ENCODE results near the gene GNPAT.

Gene GNPAT

GRCh38 chr1:231248778-231249177 is 7.8 kb downstream of the GNPAT start:
- DNase-seq, result no peak

DNA sequence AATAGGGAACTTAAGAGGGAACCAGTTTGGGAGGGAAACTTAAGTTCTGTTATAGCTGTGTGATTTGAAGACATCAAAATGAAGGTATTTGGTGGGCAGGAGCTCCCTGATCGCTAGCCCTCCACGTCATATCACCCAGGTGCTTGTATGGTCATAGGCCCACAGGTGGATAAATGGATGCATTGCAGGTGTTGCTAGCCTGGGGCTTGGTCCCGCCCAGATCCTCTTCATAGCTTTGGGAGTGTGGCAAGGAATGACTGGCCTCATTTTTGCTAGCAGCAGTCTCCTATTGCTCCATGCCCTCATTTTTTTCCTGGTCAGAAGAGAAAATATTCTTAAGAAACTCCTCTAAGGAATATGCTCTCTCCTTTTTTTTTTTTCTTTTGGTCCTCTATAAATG is 11.3 kb downstream of the GNPAT start:
- no peak for DNase-seq

DNA sequence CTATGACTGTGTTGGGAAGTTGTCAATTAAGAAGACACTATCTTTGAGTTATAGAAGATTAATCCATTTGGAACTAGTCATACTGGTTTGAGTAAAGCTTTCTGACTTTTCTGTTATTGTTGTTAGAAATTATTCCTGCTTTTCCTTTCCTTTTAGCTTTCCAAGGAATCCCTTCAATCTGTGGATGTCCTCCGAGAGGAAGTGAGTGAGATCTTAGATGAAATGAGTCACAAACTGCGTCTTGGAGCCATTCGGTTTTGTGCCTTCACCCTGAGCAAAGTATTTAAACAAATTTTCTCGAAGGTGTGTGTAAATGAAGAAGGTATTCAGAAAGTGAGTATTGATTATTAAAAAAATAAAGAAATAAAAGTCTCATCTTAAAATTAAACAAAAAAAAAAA is 19.3 kb downstream of the GNPAT start:
- DNase-seq, result no peak

DNA sequence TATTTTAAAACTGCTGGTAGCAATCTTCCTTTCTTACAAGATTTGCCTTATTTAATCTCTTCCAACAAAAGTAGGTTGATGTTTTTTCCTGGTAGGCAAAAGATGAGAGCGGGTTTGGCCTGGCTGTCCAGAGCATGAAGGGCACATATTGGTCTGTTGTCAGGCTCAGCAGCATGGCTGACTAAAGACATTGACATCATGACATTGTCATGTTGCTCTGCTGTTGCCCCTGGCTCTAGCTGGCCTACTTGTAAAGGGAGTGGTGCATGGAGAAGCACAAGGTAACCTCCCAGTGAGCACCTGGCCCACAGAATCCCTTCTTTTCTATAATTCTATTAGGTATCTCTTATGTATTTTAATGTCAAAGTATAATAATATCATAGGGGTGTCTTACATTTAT is 23.6 kb downstream of the GNPAT start:
- DNase-seq, result no peak

DNA sequence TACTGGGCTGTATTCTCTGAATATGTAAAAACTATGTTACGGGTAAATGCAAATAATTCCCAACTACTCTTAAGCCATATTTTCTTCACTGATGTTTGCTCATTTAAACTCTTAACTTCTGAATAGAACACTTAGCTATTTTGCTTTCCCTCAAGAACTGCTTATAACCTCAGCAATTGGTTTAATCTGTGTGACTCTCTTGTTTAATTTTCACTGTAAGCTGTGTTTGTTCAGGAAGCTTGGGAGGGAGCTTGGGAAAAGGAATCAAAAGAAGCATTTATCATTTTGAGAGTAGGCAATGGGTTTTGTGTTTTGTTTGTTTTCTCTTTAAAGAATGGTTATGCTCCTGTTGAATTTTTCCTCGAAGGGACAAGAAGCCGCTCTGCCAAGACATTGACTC is 24.4 kb downstream of the GNPAT start:
- DNase-seq, result no peak

DNA sequence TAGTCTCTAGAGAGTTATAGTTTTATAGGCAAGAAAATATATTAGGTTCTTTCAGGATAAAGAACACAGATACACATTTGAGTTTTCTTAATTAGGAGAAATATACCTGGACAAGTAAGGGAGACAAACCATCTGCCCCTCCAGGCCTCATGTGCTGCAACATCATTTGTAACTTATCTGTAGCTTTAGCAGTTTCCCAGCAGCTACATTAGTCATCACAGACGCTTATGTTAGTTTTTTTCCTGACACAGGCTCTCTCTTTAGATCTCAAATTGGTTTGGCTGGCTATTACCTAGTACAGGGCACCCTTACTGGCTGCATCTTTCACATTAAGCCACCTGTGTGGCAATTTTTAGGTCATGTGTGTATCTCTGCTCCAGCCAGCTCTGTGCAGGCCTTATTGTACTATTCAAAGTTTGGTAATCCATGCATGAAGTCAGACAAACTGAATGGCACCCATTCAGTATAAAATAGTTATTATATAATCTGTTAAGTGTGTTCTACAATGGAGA is 25.9 kb downstream of the GNPAT start:
- no peak for DNase-seq

DNA sequence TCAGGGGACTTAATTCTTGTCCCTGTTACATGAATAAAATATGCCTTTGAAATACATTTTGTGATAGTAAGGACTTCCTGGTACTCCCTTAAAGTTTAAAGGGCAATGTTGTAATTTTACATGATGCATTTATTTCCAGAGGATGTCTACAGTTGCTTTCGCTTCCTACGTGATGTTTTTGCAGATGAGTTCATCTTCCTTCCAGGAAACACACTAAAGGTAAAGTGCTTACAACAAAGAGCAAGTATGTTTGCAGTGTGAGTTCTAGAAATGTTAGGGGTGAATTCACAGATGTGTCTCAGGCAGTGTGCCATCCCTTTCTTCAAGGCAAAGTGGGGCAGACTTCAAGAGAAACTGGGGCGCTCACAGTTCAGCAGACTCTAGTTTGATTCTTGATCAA is 31.2 kb downstream of the GNPAT start:
- DNase-seq, result no peak

DNA sequence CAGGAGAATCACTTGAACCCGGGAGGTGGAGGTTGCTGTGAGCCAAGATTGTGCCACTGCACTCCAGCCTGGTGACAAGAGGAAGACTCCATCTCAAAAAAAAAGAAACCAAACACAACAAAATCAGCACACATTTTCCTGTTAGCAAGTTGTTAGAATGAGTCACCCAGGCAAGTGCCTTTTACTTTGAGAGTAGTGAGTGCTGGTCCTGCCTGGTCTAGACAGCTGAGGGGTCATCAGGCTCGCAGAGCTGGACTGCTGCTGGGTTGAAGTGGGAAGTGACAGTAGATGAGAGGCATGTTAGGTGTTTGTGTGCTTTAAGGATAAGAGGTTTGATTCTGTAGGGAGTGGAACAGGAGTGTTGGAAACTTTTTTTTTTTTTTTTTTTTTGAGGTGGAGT is 31.9 kb downstream of the GNPAT start:
- no peak for DNase-seq

GRCh38 chr1:231274119-231274825 is 33.3 kb downstream of the GNPAT start:
- DNase-seq, result no peak

- DNase-seq, result no peak
These were observed 37.2 kb downstream of the GNPAT start for GRCh38 chr1:231278100-231278790.

DNA sequence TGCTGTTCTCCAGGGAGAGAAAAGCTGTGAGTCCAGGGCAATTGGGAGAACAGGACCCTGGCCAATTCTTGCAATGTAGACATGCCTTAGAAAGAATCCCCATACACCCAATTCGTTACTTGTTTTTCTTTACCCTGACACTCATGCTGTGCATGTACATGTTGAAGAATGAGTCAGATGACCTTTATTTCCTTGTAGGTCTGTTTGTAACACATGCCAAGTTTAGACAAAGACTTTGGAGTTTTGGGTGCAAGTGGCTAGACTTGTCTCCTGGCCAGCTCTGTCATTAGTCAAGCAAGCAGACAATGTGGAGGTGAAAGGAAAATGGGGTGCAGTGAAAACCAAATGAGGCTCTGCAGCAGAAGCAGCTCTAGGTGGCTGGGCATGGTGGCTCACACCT is 38.1 kb downstream of the GNPAT start:
- no peak for DNase-seq

DNA sequence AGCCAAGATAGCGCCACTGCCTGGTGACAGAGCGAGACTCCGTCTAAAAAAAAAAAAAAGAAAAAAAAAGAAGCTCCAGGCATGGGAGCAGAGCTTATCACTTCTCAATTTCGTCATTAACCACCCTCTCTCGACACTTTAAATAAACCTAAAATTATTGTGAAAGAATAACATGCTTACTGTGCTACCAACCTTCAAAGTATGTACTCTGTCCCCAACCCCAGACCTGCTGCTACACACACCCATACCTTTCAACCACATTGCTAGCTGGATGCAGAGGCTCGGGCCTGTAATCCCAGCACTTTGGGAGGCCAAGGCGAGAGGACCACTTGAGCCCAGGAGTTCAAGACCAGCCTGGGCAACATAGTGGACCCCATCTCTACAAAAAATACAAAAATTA is 38.7 kb downstream of the GNPAT start:
- DNase-seq, result no peak

GRCh38 chr1:231284441-231284840 is 43.4 kb downstream of the GNPAT start:
- no peak for DNase-seq

DNA sequence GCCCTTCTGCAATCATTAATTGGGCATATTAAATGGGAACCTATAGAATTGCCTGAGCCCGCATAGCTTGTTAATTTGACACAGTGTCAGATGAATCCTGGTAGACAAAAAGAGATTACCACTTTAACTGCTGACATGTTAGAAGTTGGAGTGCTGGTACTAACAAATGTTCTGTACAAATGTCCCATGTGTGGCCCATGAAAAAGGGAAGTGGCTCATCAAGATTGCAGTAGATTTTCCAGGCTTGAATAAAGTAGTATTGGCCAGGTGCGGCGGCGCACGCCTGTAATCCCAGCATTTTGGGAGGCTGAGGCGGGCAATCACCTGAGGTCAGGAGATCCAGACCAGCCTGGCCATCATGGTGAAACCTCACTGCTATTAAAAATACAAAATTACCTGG is 45.6 kb downstream of the GNPAT start:
- no peak for DNase-seq

- DNase-seq, result no peak
These were observed 54.9 kb downstream of the GNPAT start for GRCh38 chr1:231295938-231296337.

- DNase-seq, result no peak
These were observed 61.0 kb downstream of the GNPAT start for GRCh38 chr1:231301990-231302389.

- DNase-seq, result no peak
These were observed 69.5 kb downstream of the GNPAT start for GRCh38 chr1:231310391-231310934.

DNA sequence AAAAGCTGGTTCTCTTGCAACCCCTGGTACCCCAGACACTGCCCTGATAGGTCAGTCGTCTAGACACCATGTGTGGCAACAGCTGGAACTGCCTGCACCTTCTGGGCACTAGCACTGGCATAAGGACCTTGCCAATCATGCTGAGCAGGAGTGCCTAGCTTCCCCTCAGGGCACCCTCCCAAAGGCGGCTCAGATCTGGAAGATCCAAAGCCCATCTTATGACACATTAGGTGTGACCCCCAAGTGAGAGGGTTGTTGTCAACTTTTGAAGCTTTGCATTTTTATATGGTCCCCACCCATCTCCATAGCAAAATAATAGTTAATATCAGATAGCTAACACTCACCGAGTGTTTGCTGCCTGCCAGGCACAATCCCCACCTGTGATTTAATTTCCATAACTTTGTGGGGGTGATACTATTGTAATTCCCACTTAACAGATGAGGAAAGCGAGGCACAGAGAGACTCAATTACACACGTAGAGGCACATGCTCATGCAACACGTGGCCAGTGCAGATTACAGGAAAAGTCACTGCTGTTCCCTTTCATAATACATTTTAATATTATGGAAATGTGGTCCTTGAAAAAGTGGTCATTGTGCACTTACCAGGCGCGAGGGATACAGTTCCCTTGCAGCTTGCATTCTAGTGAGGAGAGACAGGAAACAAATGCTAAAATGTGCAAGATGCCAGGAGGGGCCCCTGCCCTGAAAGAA is 70.9 kb downstream of the GNPAT start:
- no peak for DNase-seq

GRCh38 chr1:231312432-231312788 is 71.4 kb downstream of the GNPAT start:
- no peak for DNase-seq

GRCh38 chr1:231313661-231314060 is 72.6 kb downstream of the GNPAT start:
- DNase-seq, result no peak

DNA sequence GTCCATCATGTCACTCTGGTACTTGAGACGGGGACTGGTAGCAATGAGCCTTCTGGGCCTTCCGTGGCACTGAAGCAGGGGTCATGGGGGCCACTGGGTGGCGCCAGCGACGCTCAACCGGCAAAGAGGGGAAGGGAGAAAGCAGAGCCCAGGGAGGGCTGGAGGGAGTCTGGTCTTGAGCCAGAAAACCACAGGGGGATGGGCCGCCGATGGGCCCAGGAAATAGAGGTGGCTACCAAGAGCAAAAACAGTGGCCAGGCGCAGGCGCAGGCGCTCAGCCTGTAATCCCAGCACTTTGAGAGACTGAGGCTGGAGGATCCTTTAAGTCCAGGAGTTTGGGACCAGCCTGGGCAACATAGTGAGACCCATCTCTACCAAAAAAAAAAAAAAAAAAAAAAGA is 74.9 kb downstream of the GNPAT start:
- no peak for DNase-seq

DNA sequence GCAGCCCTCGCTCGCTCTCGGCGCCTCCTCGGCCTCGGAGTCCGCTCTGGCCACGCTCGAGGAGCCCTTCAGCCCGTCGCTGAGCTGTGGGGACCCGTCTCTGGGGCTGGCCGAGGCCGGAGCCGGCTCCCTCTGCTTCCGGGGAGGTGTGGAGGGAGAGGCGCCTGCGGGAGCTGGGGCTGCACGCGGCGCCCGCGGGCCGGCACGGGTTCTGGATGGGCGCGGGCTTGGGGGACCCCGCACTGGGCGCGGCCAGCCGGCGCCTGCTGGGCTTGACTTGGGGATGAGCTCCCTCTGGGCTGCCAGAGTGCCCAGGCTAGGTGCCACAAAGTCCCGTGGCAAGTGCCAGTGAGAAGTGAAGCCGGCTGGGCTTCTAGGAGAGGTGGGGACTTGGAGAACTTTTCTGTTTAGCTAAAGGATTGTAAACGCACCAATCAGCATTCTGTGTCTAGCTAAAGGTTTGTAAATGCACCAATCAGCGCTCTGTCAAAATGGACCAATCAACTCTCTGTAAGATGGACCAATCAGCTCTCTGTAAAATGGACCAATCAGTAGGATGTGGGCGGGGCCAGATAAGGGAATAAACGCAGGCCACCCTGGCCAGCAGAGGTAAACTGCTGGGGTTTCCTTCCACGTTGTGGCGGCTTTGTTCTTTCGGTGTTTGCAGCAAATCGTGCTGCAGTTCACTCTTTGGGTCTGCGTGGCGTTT is 76.4 kb downstream of the GNPAT start:
- DNase-seq, result no peak

GRCh38 chr1:231318015-231318355 is 77.0 kb downstream of the GNPAT start:
- no peak for DNase-seq
